Gastrocnemius medialis (tissue), 4 donors: ENCODE measurements around the gene ACP7.

Source experiments
- CTCF ChIP-seq, 5 experiments: fragments of 450-650 bp in 3 of 5; fragments of 200-600 bp in 2 of 5; sonication (generic) in 2 of 5; IDR thresholded peaks in 4 of 5; conservative IDR thresholded peaks in 1 of 5; 1 replicate in 4 of 5; 2 replicates in 1 of 5; pipeline ENCODE4 v1.5.1; 2016 to 2019; ENCODE audit warnings: antibody characterized with exemption in 5 of 5, mild to moderate bottlenecking in 3 of 5, moderate library complexity in 3 of 5
- POLR2A ChIP-seq, 2 donors: fragments of 450-650 bp; IDR thresholded peaks; one replicate each; pipeline ENCODE4 v1.6.1; 2017; ENCODE audit warnings: antibody characterized with exemption in 2 of 2, mild to moderate bottlenecking in 2 of 2, moderate library complexity in 2 of 2

- TF ChIP-seq POLR2A (IDR thresholded peaks at IDR 0.05), result no peak
- TF ChIP-seq CTCF (IDR thresholded peaks at IDR 0.05 in 4 of 5, conservative IDR thresholded peaks at IDR 0.05 in 1 of 5), result no peak
Measured at GRCh38 chr19:39065928-39066327, 18.2 kb upstream of the ACP7 start.
